H1 (cell line): Measurements from ENCODE around the gene EPHA6. TPM values are rescaled to one million over a fixed set of nuclear protein-coding genes. Genes with fewer than 3 reads are reported as not detected.

Source experiments
- CTCF ChIA-PET: fragments of 300-600 bp; sonication (Branson Sonifier 250); formaldehyde crosslinking; loops from one replicate; lab custom pipeline; 2021; ENCODE audit not compliant: partially characterized antibody; lab: Charles Lee
- POLR2A ChIA-PET: fragments of 300-600 bp; sonication (Branson Sonifier 250); formaldehyde crosslinking; loops from one replicate; lab custom pipeline; 2021; ENCODE audit warnings: inconsistent platforms; ENCODE audit not compliant: partially characterized antibody; lab: Charles Lee
- DNase-seq, 2 experiments: peaks; one replicate each; pipeline versions ENCODE4 v3.0.0 to v3.0.0-alpha.2; 2010 to 2022; ENCODE audit warnings: low spot score in 2 of 2, low read depth in 1 of 2, mixed read lengths in 1 of 2
- FAIRE-seq: peaks from 2 replicates; lab custom pipeline; 2011; peaks lifted over from hg19 to GRCh38; lab: Jason Lieb, UNC
- H2AFZ ChIP-seq: 2 replicates; pipeline ENCODE4 v1.8.1; 2012; ENCODE audit warnings: low read length, inconsistent platforms
- H2AK5ac ChIP-seq: 2 replicates; pipeline ENCODE4 v1.6.1; 2013; ENCODE audit warnings: low read depth, low read length
- H2BK120ac ChIP-seq: replicated peaks from 2 replicates; pipeline ENCODE3; 2013; ENCODE audit warnings: low read depth, low read length, inconsistent platforms
- H2BK12ac ChIP-seq: 2 replicates; pipeline ENCODE4 v1.6.1; 2013; ENCODE audit warnings: low read depth, low read length
- H2BK15ac ChIP-seq: 2 replicates; pipeline ENCODE4 v1.6.1; 2013; ENCODE audit warnings: low read length
- H2BK20ac ChIP-seq: 2 replicates; pipeline ENCODE4 v1.6.1; 2013; ENCODE audit warnings: low read length
- H2BK5ac ChIP-seq: 2 replicates; pipeline ENCODE4 v1.6.1; 2013; ENCODE audit warnings: low read depth, low read length
- H3K14ac ChIP-seq: 2 replicates; pipeline ENCODE4 v1.6.1; 2013; ENCODE audit warnings: inconsistent platforms; ENCODE audit not compliant: insufficient read length
- H3K18ac ChIP-seq: 2 replicates; pipeline ENCODE4 v1.6.1; 2013; ENCODE audit warnings: low read length; ENCODE audit errors: extremely low read depth
- H3K23ac ChIP-seq: 2 replicates; pipeline ENCODE4 v1.6.1; 2013; ENCODE audit warnings: inconsistent platforms; ENCODE audit not compliant: insufficient read length
- H3K23me2 ChIP-seq: 2 replicates; pipeline ENCODE4 v1.6.1; 2013; ENCODE audit warnings: low read depth, low read length
- H3K27ac ChIP-seq: 2 replicates; pipeline ENCODE4 v1.6.1; 2011; ENCODE audit warnings: low read depth, low read length, inconsistent platforms
- H3K27me3 ChIP-seq, 4 experiments: replicated peaks in 1 of 4; 1 replicate in 1 of 4; 2 replicates in 3 of 4; pipeline versions ENCODE4 v1.6.1 to v1.8.1; 2011 to 2013; ENCODE audit warnings: low read length in 3 of 4, mild to moderate bottlenecking in 3 of 4, inconsistent platforms in 2 of 4, mixed read lengths in 2 of 4, moderate library complexity in 1 of 4; ENCODE audit not compliant: control insufficient read depth in 3 of 4, insufficient read depth in 3 of 4; ENCODE audit errors: extremely low read depth in 1 of 4
- H3K36me3 ChIP-seq, 4 experiments: 2 replicates each; pipeline versions ENCODE4 v1.6.1 to v1.8.1; 2011 to 2013; ENCODE audit warnings: mild to moderate bottlenecking in 4 of 4, low read length in 3 of 4, moderate library complexity in 2 of 4, control low read depth in 1 of 4, inconsistent platforms in 1 of 4; ENCODE audit not compliant: insufficient read depth in 4 of 4, control insufficient read depth in 2 of 4
- H3K4ac ChIP-seq: replicated peaks from 2 replicates; pipeline ENCODE3; 2013; ENCODE audit warnings: low read length, low read depth, mixed read lengths, inconsistent platforms; ENCODE audit not compliant: insufficient read length
- H3K4me1 ChIP-seq, 4 experiments: replicated peaks in 1 of 4; 1 replicate in 1 of 4; 2 replicates in 3 of 4; pipeline versions ENCODE4 v1.6.1 to v1.8.1; 2011 to 2013; ENCODE audit warnings: low read length in 3 of 4, inconsistent platforms in 2 of 4, mixed read lengths in 1 of 4; ENCODE audit not compliant: insufficient read depth in 4 of 4, control insufficient read depth in 3 of 4
- H3K4me2 ChIP-seq, 2 experiments: 2 replicates each; pipeline versions ENCODE4 v1.6.1 to v1.8.1; 2011 to 2013; ENCODE audit warnings: low read depth in 2 of 2, low read length in 2 of 2, control low read depth in 1 of 2, inconsistent platforms in 1 of 2, mild to moderate bottlenecking in 1 of 2; ENCODE audit not compliant: insufficient read depth in 1 of 2
- H3K4me3 ChIP-seq, 4 experiments: fragments of 200-600, 300-600 bp in 1 of 4; sonication (generic), shearing (Covaris generic), sonication (Bioruptor Twin) in 1 of 4; 2 replicates each; pipeline versions ENCODE4 v1.5.1 to v1.8.1; 2011 to 2016; ENCODE audit warnings: low read length in 4 of 4, low read depth in 3 of 4, control low read depth in 2 of 4, inconsistent platforms in 2 of 4, mild to moderate bottlenecking in 2 of 4, mixed read lengths in 1 of 4, moderate library complexity in 1 of 4; ENCODE audit not compliant: insufficient read depth in 2 of 4; ENCODE audit errors: extremely low read depth in 1 of 4
- H3K56ac ChIP-seq: replicated peaks from 2 replicates; pipeline ENCODE3; 2013; ENCODE audit warnings: low read depth, mild to moderate bottlenecking, mixed read lengths, low read length, inconsistent platforms; ENCODE audit not compliant: insufficient read length
- H3K79me1 ChIP-seq: 2 replicates; pipeline ENCODE4 v1.6.1; 2013; ENCODE audit warnings: low read depth, low read length, control low read depth
- H3K79me2 ChIP-seq, 2 experiments: 2 replicates each; pipeline versions ENCODE4 v1.6.1 to v1.8.1; 2012 to 2013; ENCODE audit warnings: low read length in 2 of 2, mild to moderate bottlenecking in 2 of 2, inconsistent platforms in 1 of 2; ENCODE audit not compliant: insufficient read depth in 2 of 2, control insufficient read depth in 1 of 2
- H3K9ac ChIP-seq, 4 experiments: replicated peaks in 1 of 4; 1 replicate in 1 of 4; 2 replicates in 3 of 4; pipeline versions ENCODE4 v1.6.1 to v1.8.1; 2011 to 2013; ENCODE audit warnings: low read depth in 3 of 4, low read length in 3 of 4, control low read depth in 2 of 4, mild to moderate bottlenecking in 2 of 4, moderate library complexity in 2 of 4, inconsistent platforms in 1 of 4; ENCODE audit errors: extremely low read depth in 1 of 4
- H3K9me3 ChIP-seq, 2 experiments: 2 replicates each; pipeline versions ENCODE4 v1.6.1 to v1.8.1; 2012 to 2013; ENCODE audit warnings: mild to moderate bottlenecking in 2 of 2, moderate library complexity in 2 of 2, control low read depth in 1 of 2, inconsistent platforms in 1 of 2, low read depth in 1 of 2, low read length in 1 of 2, mixed read lengths in 1 of 2; ENCODE audit not compliant: insufficient read depth in 2 of 2
- H4K20me1 ChIP-seq, 2 experiments: replicated peaks in 1 of 2; 2 replicates each; pipeline versions ENCODE3 to v1.8.1; 2011 to 2013; ENCODE audit warnings: inconsistent platforms in 2 of 2, low read length in 2 of 2, mild to moderate bottlenecking in 1 of 2; ENCODE audit not compliant: insufficient read depth in 2 of 2, control insufficient read depth in 1 of 2
- H4K5ac ChIP-seq: 2 replicates; pipeline ENCODE4 v1.6.1; 2013; ENCODE audit warnings: low read length, low read depth, mixed read lengths, inconsistent platforms; ENCODE audit not compliant: insufficient read length
- H4K8ac ChIP-seq: 2 replicates; pipeline ENCODE4 v1.8.0; 2013; ENCODE audit warnings: mild to moderate bottlenecking, moderate library complexity, low read length, inconsistent platforms; ENCODE audit not compliant: insufficient read depth; ENCODE audit errors: extremely low read depth
- H4K91ac ChIP-seq: replicated peaks from 2 replicates; pipeline ENCODE3; 2013; ENCODE audit warnings: low read length, mixed read lengths, inconsistent platforms; ENCODE audit not compliant: insufficient read length
- BACH1 ChIP-seq: IDR thresholded peaks from 2 replicates; pipeline ENCODE4 v1.6.1; 2012; ENCODE audit warnings: low read length, improper control_type of control experiment
- BRCA1 ChIP-seq: IDR thresholded peaks from 2 replicates; pipeline ENCODE4 v1.6.1; 2012; ENCODE audit warnings: low read depth, low read length, improper control_type of control experiment
- CEBPB ChIP-seq: IDR thresholded peaks from 2 replicates; pipeline ENCODE4 v1.6.1; 2012; ENCODE audit warnings: low read depth, low read length
- CHD2 ChIP-seq: IDR thresholded peaks from 2 replicates; pipeline ENCODE4 v1.6.1; 2012; ENCODE audit warnings: low read length, improper control_type of control experiment
- CREB1 ChIP-seq: IDR thresholded peaks from 2 replicates; pipeline ENCODE4 v1.6.1; 2012; ENCODE audit warnings: inconsistent platforms
- CTBP2 ChIP-seq: IDR thresholded peaks from 2 replicates; pipeline ENCODE4 v1.7.0; 2011; ENCODE audit warnings: borderline replicate concordance, mild to moderate bottlenecking, moderate library complexity, mixed read lengths, low read length; ENCODE audit not compliant: insufficient read depth, insufficient read length
- EGR1 ChIP-seq: IDR thresholded peaks from 2 replicates; pipeline ENCODE4 v1.6.1; 2011; ENCODE audit warnings: low read depth, low read length, borderline replicate concordance
- GTF2F1 ChIP-seq: IDR thresholded peaks from 2 replicates; pipeline ENCODE4 v1.6.1; 2012; ENCODE audit warnings: low read depth, low read length, improper control_type of control experiment, borderline replicate concordance
- JUN ChIP-seq: IDR thresholded peaks from 2 replicates; pipeline ENCODE4 v1.6.1; 2011; ENCODE audit warnings: low read depth, mild to moderate bottlenecking, improper control_type of control experiment, low read length
- KDM1A ChIP-seq: fragments of 200-600, 300-600 bp; sonication (generic); IDR thresholded peaks from 2 replicates; pipeline ENCODE4 v1.7.1; 2016; ENCODE audit warnings: mild to moderate bottlenecking, low read length, borderline replicate concordance
- KDM4A ChIP-seq: IDR thresholded peaks from one replicate; pipeline ENCODE4 v1.7.1; 2012; ENCODE audit warnings: low read depth, mild to moderate bottlenecking, moderate library complexity, low read length, inconsistent platforms; ENCODE audit not compliant: severe bottlenecking
- POLR2AphosphoS5 ChIP-seq: IDR thresholded peaks from 2 replicates; pipeline ENCODE4 v1.6.1; 2011; ENCODE audit warnings: low read depth, low read length
- RXRA ChIP-seq: IDR thresholded peaks from 2 replicates; pipeline ENCODE4 v1.6.1; 2011; ENCODE audit warnings: low read depth, mild to moderate bottlenecking, low read length, moderate library complexity; ENCODE audit not compliant: insufficient read depth
- TAF1 ChIP-seq: IDR thresholded peaks from 2 replicates; pipeline ENCODE4 v1.6.1; 2011; ENCODE audit warnings: mild to moderate bottlenecking, low read depth, low read length
- YY1 ChIP-seq: IDR thresholded peaks from 2 replicates; pipeline ENCODE4 v1.6.1; 2011; ENCODE audit warnings: low read depth, mild to moderate bottlenecking, low read length
- WGBS, 2 experiments: shearing (Covaris generic) in 1 of 2; methylation state at CpG; one replicate each; pipeline versions ENCODE4 v1.1.6 to v1.1.7; 2013 to 2015; ENCODE audit warnings: low lambda C conversion rate in 2 of 2, mixed read lengths in 2 of 2, inconsistent platforms in 1 of 2, low coverage in 1 of 2, missing lambda C conversion rate in 1 of 2; ENCODE audit not compliant: insufficient replicate concordance in 2 of 2, insufficient coverage in 1 of 2, insufficient read length in 1 of 2; ENCODE audit errors: extremely low coverage in 1 of 2, missing lambda C conversion rate in 1 of 2; 5-methylcytosine and 5-hydroxymethylcytosine counted together
- polyA plus RNA-seq, 7 experiments: library from polyadenylated mRNA; depleted of rRNA in 3 of 7; stranded (reverse) in 5 of 7; unstranded in 2 of 7; fragments of >200 nt in 5 of 7; fragments of 200-250 nt in 2 of 7; gene quantifications; 1 replicate in 5 of 7; 2 replicates in 1 of 7; 4 replicates in 1 of 7; pipeline versions ENCODE4 v1.2.1 to v1.2.3, GENCODE V29; 2011 to 2013; ENCODE audit warnings: missing spikeins in 2 of 7, mixed read lengths in 2 of 7
- total RNA-seq: library from RNA; stranded (reverse); fragmentation: NEBNext Ultra II Directional; extraction: Animal tissue kit (Norgen Biotek cat#: 25700); gene quantifications from 2 replicates; pipeline ENCODE4 v1.2.1, GENCODE V29; 2021

EPHA6 gene
- total and polyA plus RNA-seq, 2 of the 8 experiments (the other 6 are each of a cell fraction or from before 2014, with no cell fraction given): 0.83 to 3.2 TPM

DNA sequence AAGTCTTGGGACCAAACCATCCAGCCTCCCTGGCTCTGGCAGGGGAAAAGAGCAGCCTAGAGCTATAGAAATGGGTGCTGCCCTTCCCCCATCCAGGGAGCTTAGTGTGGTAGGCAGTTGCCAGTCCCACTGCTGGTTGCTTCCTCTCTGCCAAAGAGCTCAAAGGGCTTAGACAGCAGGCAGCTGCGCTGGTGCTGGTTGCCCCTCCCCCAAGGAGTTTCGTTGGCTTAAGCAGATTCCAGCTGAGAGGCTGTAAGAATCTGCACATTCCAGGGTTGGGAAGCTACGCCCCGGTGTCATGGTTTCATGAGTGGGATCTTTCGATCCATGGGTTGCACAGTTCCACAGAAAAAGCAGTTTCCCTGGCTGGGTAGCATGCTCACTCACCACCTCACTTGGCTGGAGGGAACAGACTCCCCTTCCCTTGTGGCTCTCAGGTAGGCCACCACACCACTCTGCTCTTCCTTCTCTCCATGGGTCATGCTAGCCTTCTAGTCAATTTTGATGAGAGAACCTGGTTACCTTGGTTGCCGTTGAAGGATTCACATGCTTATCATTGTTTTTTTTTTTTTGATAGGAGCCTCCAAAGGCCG, 195.1 kb downstream of the EPHA6 start:
- no peak overlapping the region for H3K4ac ChIP-seq
- H2AFZ ChIP-seq: peak overlapping the region; percentile 55; the same call in 1 of the 2 replicates
- H3K9ac ChIP-seq: no peak overlapping the region
- 0 out of 2 replicates have a peak overlapping the region, but pooled peaks have one; percentile 19 for H2BK5ac ChIP-seq
- 84% methylated on average over 7 of the region's 7 CpGs; no CpG with 5 or more reads in 1 of the 2 experiments for WGBS, 2 experiments
- H2BK12ac ChIP-seq: peak overlapping the region; percentile 81; the same call in 1 of the 2 replicates
- H4K5ac ChIP-seq: no peak overlapping the region
- H3K79me2 ChIP-seq: no peaks in the 10 kb centered on the region
- no peaks in the 10 kb centered on the region for H3K23me2 ChIP-seq
- H3K4me3 ChIP-seq: no peak overlapping the region
- H3K4me2 ChIP-seq: peak overlapping the region; percentile 15 to 41; a peak in 3 of 4 replicates
- peaks cover 0 to 1% (median 0%) of the 10 kb centered on the region in 4 experiments; a peak in 1 of 7 replicates for H3K27me3 ChIP-seq
- peaks cover 0 to 6% (median 2%) of the 10 kb centered on the region in 4 experiments; a peak in 4 of 7 replicates for H3K4me1 ChIP-seq
- no peaks in the 10 kb centered on the region for H3K9me3 ChIP-seq
- no peaks in the 10 kb centered on the region for H4K20me1 ChIP-seq
- H2BK120ac ChIP-seq: no peak overlapping the region
- H2AK5ac ChIP-seq: no peak overlapping the region
- peak overlapping the region; percentile 9; the same call in 1 of the 2 replicates for H3K27ac ChIP-seq
- H3K18ac ChIP-seq: no peak overlapping the region
- no peak overlapping the region for H3K14ac ChIP-seq
- H3K79me1 ChIP-seq: no peaks in the 10 kb centered on the region
- H4K8ac ChIP-seq: no peak overlapping the region
- ChIA-PET CTCF (no interaction called here), POLR2A (no interaction called here)
- H3K56ac ChIP-seq: no peak overlapping the region
- FAIRE-seq: peak; percentile 58
- DNase-seq: peak in 1 of 2 experiments; percentile 58
- no peak overlapping the region for H2BK20ac ChIP-seq
- H4K91ac ChIP-seq: no peak overlapping the region
- H3K23ac ChIP-seq: no peak overlapping the region
- no peaks in the 10 kb centered on the region for H3K36me3 ChIP-seq
- H2BK15ac ChIP-seq: no peak overlapping the region
- no peak for TF ChIP-seq BACH1
- TF ChIP-seq EGR1: no peak
- no peak for TF ChIP-seq GTF2F1
- TF ChIP-seq KDM1A: no peak
- no peak for TF ChIP-seq YY1
- TF ChIP-seq KDM4A: no peak
- no peak for TF ChIP-seq CEBPB
- TF ChIP-seq BRCA1: no peak
- TF ChIP-seq POLR2AphosphoS5: no peak
- no peak for TF ChIP-seq TAF1
- 0 out of 2 replicates have a peak, but pooled peaks have one; percentile 7 for TF ChIP-seq RXRA
- TF ChIP-seq JUN: no peak
- TF ChIP-seq CREB1: no peak
- no peak for TF ChIP-seq CTBP2
- TF ChIP-seq CHD2: no peak
